DOHH2 (cell line): ENCODE data around the gene LUC7L3.
A peak's percentile ranks its signal among the peaks of the same experiment; 100 is the strongest.
"Not testable (repeated sequence)": the region's sequence is repeated elsewhere in the genome, so short reads cannot be mapped to it uniquely, and the experiment has no call there.

Experiments
- H3F3A ChIP-seq: fragments of 200-600 bp; sonication (generic), shearing (Covaris generic); 2 replicates; pipeline ENCODE4 v1.6.0; 2016; ENCODE audit warnings: antibody characterized with exemption, mild to moderate bottlenecking; ENCODE audit not compliant: control insufficient read depth, insufficient read depth
- H3K27ac ChIP-seq: fragments of 200-600 bp; sonication (generic); 2 replicates; pipeline ENCODE4 v1.5.1; 2014; ENCODE audit warnings: low read depth, mild to moderate bottlenecking, low read length, moderate library complexity
- H3K27me3 ChIP-seq: fragments of 200-600 bp; sonication (generic); 2 replicates; pipeline ENCODE4 v1.6.1; 2014; ENCODE audit warnings: mild to moderate bottlenecking, low read length, mixed read lengths; ENCODE audit not compliant: control insufficient read depth
- H3K36me3 ChIP-seq: fragments of 200-600 bp; sonication (generic); 2 replicates; pipeline ENCODE4 v1.6.1; 2014; ENCODE audit warnings: mild to moderate bottlenecking, low read length, moderate library complexity, mixed read lengths; ENCODE audit not compliant: control insufficient read depth
- H3K4me1 ChIP-seq: fragments of 200-600 bp; sonication (generic); 2 replicates; pipeline ENCODE4 v1.6.1; 2014; ENCODE audit warnings: mild to moderate bottlenecking, low read length, mixed read lengths; ENCODE audit not compliant: control insufficient read depth
- H3K4me2 ChIP-seq: fragments of 200-600 bp; sonication (generic); 2 replicates; pipeline ENCODE4 v1.6.0; 2014; ENCODE audit warnings: mild to moderate bottlenecking, low read length, moderate library complexity
- H3K4me3 ChIP-seq: fragments of 200-600 bp; sonication (generic); 2 replicates; pipeline ENCODE4 v1.5.1; 2014; ENCODE audit warnings: mild to moderate bottlenecking, low read length, mixed read lengths
- H3K79me2 ChIP-seq: fragments of 200-600 bp; sonication (generic); 2 replicates; pipeline ENCODE4 v1.6.1; 2014; ENCODE audit warnings: mild to moderate bottlenecking, low read length, mixed read lengths; ENCODE audit not compliant: control insufficient read depth
- H3K9me2 ChIP-seq: fragments of 200-600 bp; sonication (generic); replicated peaks from 2 replicates; pipeline ENCODE4 v1.6.1; 2014; ENCODE audit warnings: mild to moderate bottlenecking, low read length, mixed read lengths; ENCODE audit not compliant: control insufficient read depth
- H3K9me3 ChIP-seq: fragments of 200-600 bp; sonication (generic); 2 replicates; pipeline ENCODE4 v1.6.1; 2014; ENCODE audit warnings: antibody characterized with exemption, low read length, mixed read lengths; ENCODE audit not compliant: control insufficient read depth, insufficient read depth
- H4K20me1 ChIP-seq: fragments of 200-600 bp; sonication (generic); 2 replicates; pipeline ENCODE4 v1.6.0; 2014; ENCODE audit warnings: low read depth, mild to moderate bottlenecking, antibody characterized with exemption, low read length, moderate library complexity; ENCODE audit not compliant: control insufficient read depth, insufficient read depth
- EZH2phosphoT487 ChIP-seq: fragments of 200-600 bp; sonication (generic); IDR thresholded peaks from 2 replicates; pipeline ENCODE4 v1.6.1; 2017; ENCODE audit warnings: borderline replicate concordance, mild to moderate bottlenecking, antibody characterized with exemption, low read length, moderate library complexity, mixed read lengths
- TF ChIP-seq, protein P1 (sequence below): fragments of 200-600 bp; sonication (generic); IDR thresholded peaks from one replicate; pipeline ENCODE4 v1.5.1; 2014; ENCODE audit warnings: antibody characterized with exemption, mild to moderate bottlenecking, low read depth, low read length; ENCODE audit not compliant: poor library complexity, severe bottlenecking

The LUC7L3 gene

DNA sequence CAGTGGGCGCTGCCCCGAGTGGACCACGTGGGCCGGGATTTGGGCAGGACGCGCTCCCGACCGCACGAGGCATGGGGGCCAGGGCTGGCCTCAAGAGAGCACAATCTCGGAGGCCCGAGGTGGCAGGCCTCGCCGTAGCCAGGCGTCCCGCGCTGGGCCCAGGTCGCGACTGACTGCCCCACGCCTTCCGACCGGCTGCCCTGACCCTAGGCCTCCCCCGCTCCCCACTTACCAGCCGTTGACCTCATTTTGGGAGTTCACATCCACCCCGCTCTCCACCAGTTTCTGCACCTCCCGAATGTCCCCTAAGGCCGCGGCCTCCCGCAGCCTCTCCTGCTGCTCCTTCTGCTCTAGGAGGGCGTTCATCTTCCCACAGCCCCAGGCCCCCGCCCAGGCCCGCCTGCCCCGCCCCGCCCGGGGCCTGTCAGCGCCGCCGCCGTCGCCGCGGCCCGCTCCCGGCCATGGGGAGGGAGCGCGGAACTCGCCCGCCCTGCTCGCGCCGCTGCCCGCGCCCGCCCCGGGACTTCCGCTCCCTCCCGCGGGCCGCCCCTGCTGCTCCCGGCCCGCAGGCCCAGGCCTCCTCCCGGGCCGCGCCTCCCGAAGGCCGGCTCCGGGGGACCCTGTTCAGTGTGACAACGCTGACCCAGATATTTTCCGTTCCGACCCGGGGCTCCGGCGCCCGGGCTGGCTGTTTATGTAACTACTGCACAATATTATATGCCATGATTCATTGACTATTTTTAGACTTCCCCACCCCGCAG lies 11.9 kb upstream of the LUC7L3 start, which contains the start of gene ANKRD40:
TSS of gene ANKRD40 (minus strand) at position 626 of the 761 bp plus-strand sequence. CDS start at position 366, 260 bp downstream.
- Histone ChIP-seq H3K79me2 (peaks cover 66% of the 10 kb centered on the region), H4K20me1 (no peaks in the 10 kb centered on the region), H3K27me3 (no peaks in the 10 kb centered on the region), H3K36me3 (peaks cover 39% of the 10 kb centered on the region), H3K9me3 (no peaks in the 10 kb centered on the region), H3K9me2 (no peaks in the 10 kb centered on the region), H3F3A (peaks cover 10% of the 10 kb centered on the region), H3K4me2 (peak within 1 kb of the TSS; percentile 89), H3K4me1 (peaks cover 38% of the 10 kb centered on the region), H3K27ac (peak within 1 kb of the TSS; percentile 79), H3K4me3 (peak within 1 kb of the TSS; percentile 84)
- TF ChIP-seq, protein P1, sequence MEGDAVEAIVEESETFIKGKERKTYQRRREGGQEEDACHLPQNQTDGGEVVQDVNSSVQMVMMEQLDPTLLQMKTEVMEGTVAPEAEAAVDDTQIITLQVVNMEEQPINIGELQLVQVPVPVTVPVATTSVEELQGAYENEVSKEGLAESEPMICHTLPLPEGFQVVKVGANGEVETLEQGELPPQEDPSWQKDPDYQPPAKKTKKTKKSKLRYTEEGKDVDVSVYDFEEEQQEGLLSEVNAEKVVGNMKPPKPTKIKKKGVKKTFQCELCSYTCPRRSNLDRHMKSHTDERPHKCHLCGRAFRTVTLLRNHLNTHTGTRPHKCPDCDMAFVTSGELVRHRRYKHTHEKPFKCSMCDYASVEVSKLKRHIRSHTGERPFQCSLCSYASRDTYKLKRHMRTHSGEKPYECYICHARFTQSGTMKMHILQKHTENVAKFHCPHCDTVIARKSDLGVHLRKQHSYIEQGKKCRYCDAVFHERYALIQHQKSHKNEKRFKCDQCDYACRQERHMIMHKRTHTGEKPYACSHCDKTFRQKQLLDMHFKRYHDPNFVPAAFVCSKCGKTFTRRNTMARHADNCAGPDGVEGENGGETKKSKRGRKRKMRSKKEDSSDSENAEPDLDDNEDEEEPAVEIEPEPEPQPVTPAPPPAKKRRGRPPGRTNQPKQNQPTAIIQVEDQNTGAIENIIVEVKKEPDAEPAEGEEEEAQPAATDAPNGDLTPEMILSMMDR, result no peak
- TF ChIP-seq EZH2phosphoT487, result no peak

DNA sequence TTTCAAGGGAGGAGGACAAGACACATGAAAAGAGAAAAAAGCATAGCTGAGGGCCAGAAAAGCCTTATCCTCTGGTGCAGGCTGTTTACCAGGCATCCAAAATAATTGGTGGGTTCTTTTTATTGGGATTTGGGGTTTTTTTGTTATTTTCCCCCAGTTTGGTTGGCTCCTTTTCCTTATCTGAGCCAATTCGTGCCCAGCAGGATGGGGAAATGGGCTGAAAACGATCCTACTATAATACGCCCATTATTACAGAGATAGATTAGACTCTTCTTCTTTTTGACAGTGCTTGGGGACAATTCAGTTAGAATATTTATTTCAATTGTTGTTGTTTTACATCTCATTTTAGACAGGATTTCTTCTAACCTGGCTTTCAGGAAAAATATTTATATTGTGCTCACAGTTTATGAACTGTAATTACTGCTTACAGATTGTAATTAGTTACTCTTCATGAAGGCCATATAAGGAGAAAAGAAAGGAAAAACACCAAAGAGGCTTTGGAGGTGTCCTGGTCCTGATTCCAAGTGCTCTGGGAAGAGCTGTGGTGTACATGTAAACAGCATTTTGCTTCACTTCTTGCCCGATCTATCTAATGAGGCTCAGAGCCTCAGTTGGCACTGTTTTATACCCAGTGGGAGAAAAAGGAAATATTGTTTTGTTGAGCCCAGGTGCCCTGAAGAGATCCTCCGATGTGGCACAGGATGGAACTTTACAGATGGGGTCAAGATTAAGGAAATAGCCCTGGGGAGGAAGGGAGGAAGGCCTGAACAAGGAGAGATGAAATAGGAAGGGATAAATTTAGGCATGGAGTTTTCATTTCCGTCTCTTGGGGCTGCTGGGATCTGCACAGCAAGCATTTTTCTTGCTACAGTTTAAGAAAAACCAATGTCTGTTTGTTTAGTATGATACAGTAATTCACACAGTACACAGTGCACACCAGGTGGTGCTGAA lies 11.1 kb upstream of the LUC7L3 start:
- H3K79me2 ChIP-seq, result peaks cover 57% of the 10 kb centered on the region
- H3K9me2 ChIP-seq, result no peaks in the 10 kb centered on the region
- no peak for TF ChIP-seq EZH2phosphoT487
- TF ChIP-seq, protein P1, result no peak
- peak overlapping the region; percentile 89 for H3K4me2 ChIP-seq
- peak overlapping the region; percentile 84 for H3K4me3 ChIP-seq
- no peaks in the 10 kb centered on the region for H3K27me3 ChIP-seq
- peaks cover 30% of the 10 kb centered on the region for H3K36me3 ChIP-seq
- H3F3A ChIP-seq, result peaks cover 10% of the 10 kb centered on the region
- no peaks in the 10 kb centered on the region for H4K20me1 ChIP-seq
- H3K9me3 ChIP-seq, result no peaks in the 10 kb centered on the region
- H3K27ac ChIP-seq, result peak overlapping the region; percentile 79
- H3K4me1 ChIP-seq, result peaks cover 38% of the 10 kb centered on the region

DNA sequence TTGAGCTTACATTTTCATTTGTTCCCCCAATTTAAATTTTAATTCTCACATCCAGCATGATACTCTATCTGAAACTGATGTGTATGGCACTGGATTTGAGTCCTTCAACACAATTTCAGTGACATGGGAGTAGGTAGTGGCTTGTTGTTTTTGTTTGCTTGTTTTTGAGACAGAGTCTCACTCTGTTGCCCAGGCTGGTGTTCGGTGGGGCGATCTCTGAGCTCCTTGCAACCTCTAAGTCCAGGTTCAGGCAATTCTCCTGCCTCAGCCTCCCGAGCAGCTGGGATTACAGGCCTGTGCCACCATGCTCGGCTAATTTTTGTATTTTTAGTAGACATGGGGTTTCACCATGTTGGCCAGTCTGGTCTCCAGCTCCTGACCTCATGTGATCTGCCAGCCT lies 10.3 kb upstream of the LUC7L3 start:
- H3K9me2 ChIP-seq, H3K27me3 ChIP-seq, H4K20me1 ChIP-seq, H3K9me3 ChIP-seq: not testable (repeated sequence)
- Histone ChIP-seq H3K4me2 (peak overlapping the region; percentile 89), H3K36me3 (peaks cover 23% of the 10 kb centered on the region), H3K27ac (peak overlapping the region; percentile 79), H3K4me3 (peak overlapping the region; percentile 84), H3F3A (peaks cover 10% of the 10 kb centered on the region), H3K4me1 (peaks cover 38% of the 10 kb centered on the region), H3K79me2 (peaks cover 50% of the 10 kb centered on the region)
